Body of pancreas (tissue), 4 donors: ENCODE data around the gene ABL1. TPM values are rescaled to one million over a fixed set of nuclear protein-coding genes. Genes with fewer than 3 reads are reported as not detected.

Experiments used
- ATAC-seq: fragments of 150-250 bp; one replicate; pipeline ENCODE4 v1.9.1; 2016
- DNase-seq, 4 donors: peaks; one replicate each; pipeline ENCODE4 v3.0.0-alpha.2; 2019
- H3K27ac ChIP-seq, 4 donors: fragments of 200-600 bp; sonication (generic); 1 replicate in 3 of 4; 2 replicates in 1 of 4; pipeline versions ENCODE4 v1.5.1 to v1.6.1; 2016 to 2019; ENCODE audit warnings: mild to moderate bottlenecking in 1 of 4, mixed read lengths in 1 of 4, moderate library complexity in 1 of 4
- H3K27me3 ChIP-seq, 2 donors: fragments of 200-600 bp; sonication (generic); one replicate each; pipeline ENCODE4 v1.6.0; 2016; ENCODE audit warnings: mild to moderate bottlenecking in 1 of 2
- H3K36me3 ChIP-seq, 2 donors: fragments of 200-600 bp; sonication (generic); replicated peaks in 1 of 2; 2 replicates each; pipeline ENCODE4 v1.5.1; 2016; ENCODE audit warnings: low read depth in 2 of 2; ENCODE audit not compliant: insufficient read depth in 1 of 2
- H3K4me1 ChIP-seq: fragments of 200-600 bp; sonication (generic); one replicate; pipeline ENCODE4 v1.6.0; 2016
- H3K4me3 ChIP-seq, 2 donors: fragments of 200-600 bp; sonication (generic); 1 replicate in 1 of 2; 2 replicates in 1 of 2; pipeline ENCODE4 v1.5.1; 2016 to 2019
- H3K9me3 ChIP-seq, 3 donors: fragments of 200-600 bp; sonication (generic); 1 replicate in 2 of 3; 2 replicates in 1 of 3; pipeline ENCODE4 v1.5.1; 2016
- POLR2A ChIP-seq, 3 donors: fragments of 450-650 bp; IDR thresholded peaks; one replicate each; pipeline ENCODE4 v1.6.1; 2016; ENCODE audit warnings: antibody characterized with exemption in 3 of 3, mild to moderate bottlenecking in 2 of 3
- WGBS, 2 donors: methylation state at CpG; one replicate each; pipeline ENCODE4 v1.1.5; 2017; 5-methylcytosine and 5-hydroxymethylcytosine counted together
- intact Hi-C: fragments of 100-400 bp; cut with DNase I; formaldehyde crosslinking; loops from one replicate; pipeline ENCODE4 v1.15.1; 2023
- total RNA-seq, 2 donors: library from RNA; depleted of rRNA; stranded (reverse); fragments of >200 nt; gene quantifications; one replicate each; pipeline ENCODE4 v1.1.0, GENCODE V29; 2016
- TF ChIP-seq, protein P1 (sequence below), 7 experiments: fragments of 450-650 bp in 4 of 7; fragments of 200-600 bp in 3 of 7; sonication (generic) in 3 of 7; IDR thresholded peaks; one replicate each; pipeline ENCODE4 v1.5.1; 2016 to 2019; ENCODE audit warnings: antibody characterized with exemption in 7 of 7

Gene ABL1
- total RNA-seq, 2 donors from 2014 or later: 23.3 to 29.0 TPM

DNA sequence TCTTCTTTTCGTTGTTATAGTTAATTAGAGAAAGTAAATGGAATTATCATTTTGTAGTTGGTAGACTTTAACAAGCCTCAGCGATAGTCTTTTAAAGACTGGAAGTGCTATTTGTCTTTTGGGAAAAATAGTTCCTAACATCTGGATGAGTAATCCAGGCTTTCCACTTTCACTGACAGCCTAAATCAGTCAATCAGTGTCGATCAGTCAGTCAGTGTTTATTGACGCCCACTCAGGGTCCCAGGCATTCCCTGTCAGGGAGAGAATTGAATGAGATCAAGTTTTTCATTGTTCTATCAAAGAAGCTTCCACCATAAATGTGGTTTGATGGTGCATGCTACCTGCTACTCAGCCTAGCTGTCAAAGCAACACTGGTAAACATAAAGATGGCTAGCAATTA, 2.6 kb downstream of the ABL1 start:
- 44 to 59% methylated on average over 4 of the region's 4 CpGs for WGBS, 2 donors
- ATAC-seq: no peak
- H3K4me3 ChIP-seq: no peak overlapping the region

GRCh38 chr9:130839132-130840111, 4.4 kb downstream of the ABL1 start:
- TF ChIP-seq POLR2A (IDR thresholded peaks at IDR 0.05): no peak
- TF ChIP-seq, protein P1, sequence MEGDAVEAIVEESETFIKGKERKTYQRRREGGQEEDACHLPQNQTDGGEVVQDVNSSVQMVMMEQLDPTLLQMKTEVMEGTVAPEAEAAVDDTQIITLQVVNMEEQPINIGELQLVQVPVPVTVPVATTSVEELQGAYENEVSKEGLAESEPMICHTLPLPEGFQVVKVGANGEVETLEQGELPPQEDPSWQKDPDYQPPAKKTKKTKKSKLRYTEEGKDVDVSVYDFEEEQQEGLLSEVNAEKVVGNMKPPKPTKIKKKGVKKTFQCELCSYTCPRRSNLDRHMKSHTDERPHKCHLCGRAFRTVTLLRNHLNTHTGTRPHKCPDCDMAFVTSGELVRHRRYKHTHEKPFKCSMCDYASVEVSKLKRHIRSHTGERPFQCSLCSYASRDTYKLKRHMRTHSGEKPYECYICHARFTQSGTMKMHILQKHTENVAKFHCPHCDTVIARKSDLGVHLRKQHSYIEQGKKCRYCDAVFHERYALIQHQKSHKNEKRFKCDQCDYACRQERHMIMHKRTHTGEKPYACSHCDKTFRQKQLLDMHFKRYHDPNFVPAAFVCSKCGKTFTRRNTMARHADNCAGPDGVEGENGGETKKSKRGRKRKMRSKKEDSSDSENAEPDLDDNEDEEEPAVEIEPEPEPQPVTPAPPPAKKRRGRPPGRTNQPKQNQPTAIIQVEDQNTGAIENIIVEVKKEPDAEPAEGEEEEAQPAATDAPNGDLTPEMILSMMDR (IDR thresholded peaks at IDR 0.05): no peak
- Histone ChIP-seq H3K27me3 (no peaks in the 10 kb centered on the region), H3K4me3 (no peak overlapping the region), H3K9me3 (no peaks in the 10 kb centered on the region), H3K36me3 (no peaks in the 10 kb centered on the region), H3K27ac (peak overlapping the region in 1 of 4 donors; percentile 15), H3K4me1 (peaks cover 50% of the 10 kb centered on the region)
- intact Hi-C loops: no loop called here
- 70 to 76% methylated on average over 9 of the region's 9 CpGs for WGBS, 2 donors
- DNase-seq (no peak), ATAC-seq (no peak)

More for the DNA sequence above, 2.6 kb downstream of the ABL1 start:
- H3K4me1 ChIP-seq: peaks cover 47% of the 10 kb centered on the region
- peak overlapping the region in 1 of 4 donors; percentile 93 for H3K27ac ChIP-seq
- TF ChIP-seq, protein P1 (IDR thresholded peaks at IDR 0.05): no peak
- no peak for TF ChIP-seq POLR2A (IDR thresholded peaks at IDR 0.05)
- intact Hi-C loops: no loop called here
- H3K36me3 ChIP-seq: no peaks in the 10 kb centered on the region
- no peaks in the 10 kb centered on the region for H3K27me3 ChIP-seq
- DNase-seq: no peak
- H3K9me3 ChIP-seq: no peaks in the 10 kb centered on the region

DNA sequence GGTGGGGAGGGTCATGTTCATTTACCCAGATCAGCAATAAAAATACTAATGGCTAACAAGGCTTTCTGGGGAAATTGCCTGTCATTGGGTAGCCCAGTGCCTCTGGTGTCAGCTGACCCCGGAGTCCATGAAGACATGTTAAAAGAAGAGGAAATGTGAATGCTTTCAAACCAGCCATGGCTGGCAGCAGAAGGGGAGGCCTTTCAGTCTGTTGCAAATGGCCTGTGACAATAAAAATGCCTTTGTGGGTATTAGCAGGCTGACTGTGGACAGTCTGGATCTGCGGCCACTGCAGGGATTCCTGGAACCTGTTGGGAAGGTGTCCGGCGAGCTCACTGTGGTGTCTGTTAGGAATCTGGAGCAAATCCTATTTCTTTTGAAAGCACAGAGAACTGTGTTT, 7.5 kb downstream of the ABL1 start:
- no peak for DNase-seq
- TF ChIP-seq POLR2A (IDR thresholded peaks at IDR 0.05): no peak
- TF ChIP-seq, protein P1 (IDR thresholded peaks at IDR 0.05): no peak
- intact Hi-C loops: no loop called here
- H3K27ac ChIP-seq: no peak overlapping the region
- H3K4me1 ChIP-seq: peaks cover 57% of the 10 kb centered on the region
- WGBS, 2 donors: 86% methylated on average over 4 of the region's 4 CpGs
- ATAC-seq: no peak
- no peaks in the 10 kb centered on the region for H3K36me3 ChIP-seq
- H3K4me3 ChIP-seq: no peak overlapping the region
- no peaks in the 10 kb centered on the region for H3K9me3 ChIP-seq
- H3K27me3 ChIP-seq: no peaks in the 10 kb centered on the region

DNA sequence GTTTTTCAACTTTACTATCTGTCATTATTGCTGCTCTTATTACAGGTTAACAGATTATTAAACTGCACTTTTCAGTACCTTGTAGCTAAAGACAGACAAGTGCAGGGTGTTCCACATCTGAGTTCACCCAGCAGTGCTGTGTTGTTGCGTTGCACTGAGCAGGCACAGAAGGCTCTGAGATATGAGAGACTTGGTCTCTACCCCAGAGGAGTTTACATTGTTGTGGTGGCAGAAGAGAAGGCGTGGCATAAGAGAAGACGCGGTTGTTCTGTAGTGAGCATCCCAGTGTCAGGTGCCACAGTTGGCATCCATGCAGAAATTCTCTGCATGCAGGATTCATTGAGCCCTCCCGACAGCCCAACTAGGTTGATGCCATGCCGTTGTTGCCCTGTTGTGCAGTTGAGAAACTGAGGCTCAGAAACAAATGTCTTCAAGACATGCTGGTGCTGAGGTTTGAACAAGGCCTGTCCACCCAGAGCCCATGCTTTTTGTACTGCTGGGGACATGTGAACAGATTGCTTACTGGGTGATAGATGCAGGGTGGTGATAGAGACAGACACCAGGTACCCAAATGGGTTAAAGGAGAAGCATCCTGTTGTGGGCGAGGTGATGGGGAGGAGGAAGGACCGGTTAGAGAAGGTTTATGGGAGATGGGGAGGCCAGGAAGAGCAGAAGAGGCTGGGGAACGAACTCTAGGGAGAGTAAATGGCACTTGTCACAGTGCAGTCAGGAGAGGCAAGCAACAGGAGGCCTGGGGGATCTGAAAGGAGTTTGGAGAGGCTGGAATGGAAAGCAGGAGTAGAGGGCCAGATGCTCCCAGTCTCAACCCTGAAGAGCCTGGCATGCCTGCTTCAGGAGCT, 8.2 kb downstream of the ABL1 start:
- H3K4me1 ChIP-seq: peaks cover 58% of the 10 kb centered on the region
- DNase-seq (no peak), ATAC-seq (no peak)
- no peaks in the 10 kb centered on the region for H3K27me3 ChIP-seq
- no peaks in the 10 kb centered on the region for H3K36me3 ChIP-seq
- intact Hi-C loops: no loop called here
- H3K27ac ChIP-seq: no peak overlapping the region
- H3K4me3 ChIP-seq: no peak overlapping the region
- no peak for TF ChIP-seq POLR2A (IDR thresholded peaks at IDR 0.05)
- TF ChIP-seq, protein P1 (IDR thresholded peaks at IDR 0.05): no peak
- H3K9me3 ChIP-seq: no peaks in the 10 kb centered on the region
- WGBS, 2 donors: 86 to 88% methylated on average over 9 of the region's 9 CpGs
